ENCODE data around the gene ST8SIA2.
"Not testable (repeated sequence)": the region's sequence is repeated elsewhere in the genome, so short reads cannot be mapped to it uniquely, and the experiment has no call there.

The ST8SIA2 gene

GRCh38 chr15:92444631-92445030, 51.0 kb downstream of the ST8SIA2 start:
- DNase-seq, result no peak

GRCh38 chr15:92448370-92448769, 54.7 kb downstream of the ST8SIA2 start:
- DNase-seq, result no peak

- DNase-seq, result peak; percentile 38
Observed at GRCh38 chr15:92449476-92449875, 55.8 kb downstream of the ST8SIA2 start.

DNA sequence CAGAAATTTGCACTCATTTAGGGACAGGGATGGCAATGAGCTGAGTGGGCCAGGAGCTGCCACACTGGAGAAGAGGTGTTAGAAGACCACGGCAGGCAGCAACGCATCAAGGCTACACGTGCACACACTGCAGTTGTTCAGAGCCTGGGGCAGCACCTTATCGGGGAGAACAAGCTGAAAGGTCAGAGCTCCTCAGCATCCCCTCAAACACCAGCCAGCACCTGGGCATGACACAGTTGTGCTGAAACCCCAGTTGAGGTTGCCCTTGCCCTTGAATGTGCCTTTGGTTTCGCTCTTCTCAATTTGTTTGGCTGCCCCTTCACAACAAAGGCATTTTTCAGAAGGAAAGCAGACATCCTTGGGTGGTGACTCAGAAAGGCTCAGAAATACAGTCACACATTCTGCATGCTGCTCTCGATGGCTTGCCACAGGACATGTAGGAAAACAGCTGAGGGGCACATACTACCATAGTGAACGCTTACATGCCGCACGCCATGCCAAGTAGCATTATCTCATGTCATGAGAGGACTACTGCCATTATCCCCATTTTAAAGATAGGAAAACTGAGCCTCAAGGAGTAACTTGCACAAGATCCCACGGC, 57.6 kb downstream of the ST8SIA2 start:
- DNase-seq, result peak; percentile 75

- no peak for DNase-seq
Observed at GRCh38 chr15:92452143-92452542, 58.5 kb downstream of the ST8SIA2 start.

DNA sequence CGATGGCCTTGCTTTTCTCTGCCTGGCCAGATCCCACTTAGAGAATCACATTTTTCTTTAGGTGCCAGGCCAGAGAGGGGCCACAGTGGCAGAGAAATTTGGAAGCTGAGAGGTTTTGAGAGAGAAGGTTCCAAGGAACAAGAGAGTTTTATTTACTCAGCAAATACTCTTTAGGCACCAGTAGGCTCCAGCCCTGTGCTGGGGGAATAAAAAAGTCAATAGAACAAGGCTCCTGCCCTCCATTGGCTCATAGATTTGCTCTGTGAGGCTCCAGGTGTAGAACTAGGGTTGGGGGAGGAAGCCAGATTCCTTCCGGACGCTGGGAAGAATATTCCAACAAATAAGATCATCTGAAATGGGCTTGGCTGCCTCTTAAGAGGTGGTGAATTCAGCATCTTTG, 59.9 kb downstream of the ST8SIA2 start:
- no peak for DNase-seq

DNA sequence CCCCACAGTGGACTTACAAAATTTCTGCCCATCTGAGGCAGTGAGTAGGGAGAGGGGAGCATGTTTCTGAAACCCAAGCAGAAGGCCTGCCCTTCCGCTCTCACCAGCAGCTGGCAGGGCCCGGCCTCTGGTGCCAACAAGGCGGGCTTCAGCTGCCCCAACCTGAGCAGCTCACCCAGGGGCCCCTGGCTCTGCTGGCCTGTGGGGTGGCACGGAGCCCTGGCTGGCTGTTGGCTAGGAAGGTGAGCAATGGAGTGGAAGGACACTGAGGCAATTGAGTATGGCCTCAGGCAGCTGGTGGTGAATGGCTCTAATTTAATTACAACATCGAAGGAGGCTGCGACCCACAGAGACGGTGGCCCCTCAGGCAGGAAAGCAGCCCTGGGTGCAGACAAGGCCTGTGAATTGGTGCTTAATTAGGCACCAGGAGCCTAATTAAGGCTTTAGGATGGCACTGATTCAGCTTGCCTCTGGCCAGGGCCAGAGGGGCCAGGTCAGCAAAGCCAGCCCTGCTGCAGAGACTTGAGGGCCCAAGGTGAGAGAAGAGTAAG, 60.9 kb downstream of the ST8SIA2 start:
- no peak for DNase-seq

DNA sequence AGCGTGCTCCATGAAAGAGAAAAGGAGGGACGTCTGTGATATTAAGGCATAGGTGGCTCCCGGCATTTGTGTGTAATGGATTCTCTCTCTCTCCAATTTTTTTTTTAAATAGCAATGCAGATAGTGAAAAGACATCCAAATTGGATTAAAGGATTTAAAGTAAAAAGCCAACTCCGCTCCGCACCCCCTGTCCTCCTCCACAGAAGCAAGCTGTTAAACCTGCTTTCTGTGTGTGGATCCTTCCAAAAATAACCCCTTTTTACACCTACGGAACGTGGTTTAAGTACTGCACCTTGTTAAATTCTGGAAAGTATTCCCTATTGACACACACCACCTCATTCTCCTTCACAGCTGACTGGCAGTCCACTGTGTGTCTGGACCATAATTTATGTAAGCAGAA, 61.6 kb downstream of the ST8SIA2 start:
- no peak for DNase-seq

DNA sequence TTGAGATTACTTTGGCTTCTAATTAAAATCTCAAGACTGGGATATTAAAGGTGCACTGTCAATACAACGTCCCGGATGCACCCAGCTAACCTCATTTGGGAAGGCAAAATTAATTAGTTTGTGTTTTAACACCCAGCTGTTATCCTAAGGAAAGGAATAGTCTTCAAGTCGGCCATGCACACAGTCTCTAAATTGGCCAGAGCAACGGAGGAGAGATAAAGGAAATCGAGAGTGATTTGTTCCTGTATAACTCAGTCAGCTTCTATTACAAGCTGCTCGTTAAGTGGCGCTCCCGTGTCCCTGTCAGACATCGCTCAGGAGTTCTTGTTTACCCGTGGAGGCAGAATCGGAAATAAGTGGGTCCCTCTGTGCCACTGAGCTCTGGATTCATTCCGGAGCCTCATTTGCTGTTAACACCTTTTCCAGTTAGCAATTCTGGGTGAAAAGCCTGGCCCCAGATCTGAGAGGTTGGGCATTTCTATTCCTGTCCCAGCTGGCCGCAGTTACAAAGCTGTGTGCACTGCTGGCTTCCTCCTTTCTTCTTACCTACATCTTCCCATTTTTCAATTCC, 63.9 kb downstream of the ST8SIA2 start:
- no peak for DNase-seq

- DNase-seq, result no peak
Observed at GRCh38 chr15:92460023-92460422, 66.3 kb downstream of the ST8SIA2 start.

- no peak for DNase-seq
Observed at GRCh38 chr15:92462424-92463125, 68.9 kb downstream of the ST8SIA2 start.

GRCh38 chr15:92463352-92463751, 69.7 kb downstream of the ST8SIA2 start:
- no peak for DNase-seq

DNA sequence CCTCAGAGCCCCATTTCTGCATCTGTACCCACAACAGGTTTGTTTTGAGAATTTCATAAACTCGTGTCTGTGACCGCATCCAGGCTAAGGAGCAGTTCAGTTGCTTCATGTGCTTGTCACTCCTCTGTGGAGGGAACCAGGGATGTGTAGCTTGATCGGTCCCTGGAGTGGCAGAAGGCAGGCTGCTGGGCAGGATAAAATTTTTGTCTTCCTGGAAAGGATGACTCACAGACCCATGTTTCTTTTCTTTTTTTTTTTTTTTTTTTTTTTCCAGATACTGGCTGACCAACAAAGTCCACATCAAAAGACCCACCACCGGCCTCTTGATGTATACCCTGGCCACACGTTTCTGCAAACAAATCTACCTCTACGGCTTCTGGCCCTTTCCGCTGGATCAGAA, 70.1 kb downstream of the ST8SIA2 start:
- DNase-seq, result no peak

DNA sequence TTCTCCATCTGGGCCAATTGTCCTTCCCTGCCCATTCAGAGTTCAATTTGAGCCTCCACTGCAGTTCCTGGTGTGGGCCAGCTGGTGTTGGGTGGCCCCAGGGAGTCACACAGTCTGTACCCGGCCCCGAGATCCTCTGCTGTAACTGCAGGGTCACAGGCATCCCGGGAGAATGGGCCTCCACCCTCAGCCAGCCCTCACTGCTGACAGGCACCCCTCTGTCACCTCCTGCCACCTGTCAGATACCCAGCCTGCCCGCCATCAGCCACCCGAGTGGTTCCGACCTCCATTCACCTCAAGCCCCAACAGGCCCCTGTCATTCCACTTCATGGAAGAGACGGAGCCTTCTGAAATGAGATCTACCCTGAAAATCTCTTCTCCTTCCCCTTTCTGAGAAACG, 73.2 kb downstream of the ST8SIA2 start:
- no peak for DNase-seq

DNA sequence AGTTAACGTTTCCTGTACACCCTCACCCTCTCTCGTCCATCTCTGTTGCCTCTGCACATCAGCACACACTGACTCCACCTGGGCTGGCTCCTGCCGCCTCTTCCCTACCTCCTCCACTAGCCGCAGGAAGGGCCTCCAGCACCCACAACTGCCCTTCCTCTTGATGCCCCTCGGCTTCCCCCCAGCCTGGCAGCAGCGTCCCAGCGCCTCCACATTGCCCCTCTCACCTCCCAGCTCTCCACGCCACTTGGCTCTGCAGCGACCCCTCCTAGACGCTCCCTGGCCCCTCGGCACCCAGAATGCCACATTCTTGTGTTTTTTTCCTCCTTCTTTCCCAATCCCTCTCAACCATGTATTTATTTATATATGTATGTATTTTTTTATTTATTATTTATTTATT, 73.6 kb downstream of the ST8SIA2 start:
- no peak for DNase-seq

- no peak for DNase-seq
Observed at GRCh38 chr15:92468991-92469390, 75.3 kb downstream of the ST8SIA2 start.

GRCh38 chr15:92471288-92471687, 77.6 kb downstream of the ST8SIA2 start:
- no peak for DNase-seq

GRCh38 chr15:92473756-92474155, 80.1 kb downstream of the ST8SIA2 start:
- no peak for DNase-seq

DNA sequence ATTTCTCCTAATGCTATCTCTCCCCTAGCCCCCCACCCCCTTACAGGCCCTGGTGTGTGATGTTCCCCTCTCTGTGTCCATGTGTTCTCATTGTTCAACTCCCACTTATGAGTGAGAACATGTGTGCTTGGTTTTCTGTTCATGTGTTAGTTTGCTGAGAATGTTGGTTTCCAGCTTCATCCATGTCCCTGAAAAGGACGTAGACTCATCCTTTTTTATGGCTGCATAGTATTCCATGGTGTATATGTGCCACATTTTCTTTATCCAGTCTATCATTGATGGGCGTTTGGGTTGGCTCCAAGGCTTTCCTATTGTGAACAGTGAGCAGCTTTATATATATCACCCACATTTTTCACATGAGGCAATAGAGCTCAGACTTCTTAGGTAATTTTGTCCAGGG, 86.0 kb downstream of the ST8SIA2 start:
- DNase-seq, result not testable (repeated sequence)

- DNase-seq, result no peak
Observed at GRCh38 chr15:92480361-92480760, 86.7 kb downstream of the ST8SIA2 start.

- no peak for DNase-seq
Observed at GRCh38 chr15:92485441-92485840, 91.8 kb downstream of the ST8SIA2 start.

DNA sequence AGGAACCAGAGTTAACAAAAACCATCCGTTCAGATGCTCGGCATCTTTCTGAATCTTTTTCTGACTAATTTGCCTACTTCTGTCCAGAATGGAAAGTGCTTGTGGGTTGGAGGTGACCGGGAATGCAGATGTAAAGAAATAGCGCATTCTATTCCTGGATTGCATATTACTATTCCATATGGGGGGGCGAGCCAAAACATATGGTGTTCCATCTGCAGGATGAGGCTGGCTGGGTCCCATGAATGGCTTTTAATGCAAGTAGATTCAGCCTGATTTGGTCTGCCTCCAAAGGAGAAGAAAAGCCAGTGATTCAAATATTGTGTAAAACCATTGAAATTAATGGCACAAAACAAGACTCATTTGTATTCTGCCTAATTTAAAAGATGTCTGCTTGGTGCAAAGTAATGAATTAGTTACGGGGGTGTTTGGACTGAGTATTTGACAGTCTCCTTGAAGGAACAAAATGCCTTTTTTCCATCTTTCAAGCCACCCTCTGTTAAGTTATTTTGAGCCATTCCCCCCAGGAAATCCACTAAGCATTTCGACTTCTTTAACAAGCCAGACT, 99.0 kb downstream of the ST8SIA2 start:
- DNase-seq, result no peak

DNA sequence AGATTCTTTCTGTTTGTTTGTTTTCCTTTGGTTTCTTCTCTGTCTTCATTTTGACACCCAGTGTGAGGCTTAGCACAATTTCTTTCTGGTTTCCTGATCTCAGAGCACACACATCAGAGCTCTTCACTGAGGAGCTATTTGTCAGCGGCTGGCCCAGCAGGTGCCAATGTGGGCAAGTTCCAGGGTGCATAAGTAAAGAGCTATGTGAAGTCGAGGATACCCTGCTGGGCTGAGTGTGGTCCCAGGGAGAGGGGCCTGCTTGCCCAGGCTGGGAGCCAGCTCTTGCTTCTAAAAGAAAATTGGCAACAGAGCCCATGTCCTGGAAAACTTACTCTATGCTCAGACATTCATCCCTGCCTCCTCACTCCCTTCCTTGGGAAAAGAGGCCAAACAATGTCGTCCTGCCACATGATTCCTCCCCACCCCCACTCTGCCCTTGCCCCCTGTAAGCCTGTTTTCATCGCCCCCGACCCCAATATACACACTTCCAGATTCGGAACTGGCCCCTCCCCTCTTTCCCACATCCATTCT, 101.2 kb downstream of the ST8SIA2 start:
- DNase-seq, result no peak

DNA sequence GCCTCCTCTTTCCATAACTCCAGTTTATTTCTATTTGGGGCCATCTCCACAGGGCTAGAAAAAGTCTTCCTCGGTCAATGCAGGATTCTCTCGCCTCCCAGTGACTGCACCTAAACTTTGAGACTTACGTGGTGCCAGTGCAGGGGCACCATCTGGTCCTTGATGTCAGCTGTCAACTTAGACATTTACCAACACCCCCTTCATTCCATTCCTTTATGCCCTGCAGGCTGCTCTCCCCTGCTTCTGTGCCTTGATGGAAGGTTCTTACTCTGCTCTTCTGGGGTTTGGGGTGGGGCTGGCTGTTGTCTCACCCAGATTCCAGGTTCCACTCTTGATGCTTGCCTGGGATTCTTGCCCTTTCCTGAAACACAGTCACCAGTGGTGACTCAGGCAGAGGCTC, 101.8 kb downstream of the ST8SIA2 start:
- no peak for DNase-seq

Data from EL (cell line).